Stimulated activated naive B cell treated with anti-CD40 and anti-IgM and Interleukin-4, amounts not matched to agents 10 μg/mL and 1 μg/mL and 100 μg/mL, for 72 hours (primary cell): ENCODE data around the gene ATP10D.
"Not testable (repeated sequence)": the region's sequence is repeated elsewhere in the genome, so short reads cannot be mapped to it uniquely, and the experiment has no call there.

Experiments
- ATAC-seq, 2 donors: fragments of 150-1000 bp; cut with Tn5 transposase; replicated peaks; 2 replicates each; pipeline ENCODE4 v1.10.0; 2021; ENCODE audit warnings: moderate library complexity in 1 of 2
- DNase-seq: peaks from one replicate; pipeline ENCODE4 v3.0.0; 2021
- H3K27ac Mint-ChIP-seq: one replicate; pipeline ENCODE4 v1.8.0; 2022; ENCODE audit warnings: mild to moderate bottlenecking, mixed read lengths
- H3K27me3 Mint-ChIP-seq, 2 donors: one replicate each; pipeline ENCODE4 v1.8.0; 2022; ENCODE audit warnings: mixed read lengths in 2 of 2
- H3K36me3 Mint-ChIP-seq, 2 donors: one replicate each; pipeline ENCODE4 v1.8.0; 2022; ENCODE audit warnings: mixed read lengths in 2 of 2, mild to moderate bottlenecking in 1 of 2
- H3K4me1 Mint-ChIP-seq, 2 donors: one replicate each; pipeline ENCODE4 v1.8.0; 2022; ENCODE audit warnings: mixed read lengths in 2 of 2, mild to moderate bottlenecking in 1 of 2
- H3K4me3 Mint-ChIP-seq, 2 donors: one replicate each; pipeline ENCODE4 v1.8.0; 2022; ENCODE audit warnings: mild to moderate bottlenecking in 2 of 2, mixed read lengths in 2 of 2, moderate library complexity in 1 of 2
- H3K9me3 Mint-ChIP-seq, 2 donors: one replicate each; pipeline ENCODE4 v1.8.0; 2022; ENCODE audit warnings: mixed read lengths in 2 of 2, mild to moderate bottlenecking in 1 of 2

The ATP10D gene

DNA sequence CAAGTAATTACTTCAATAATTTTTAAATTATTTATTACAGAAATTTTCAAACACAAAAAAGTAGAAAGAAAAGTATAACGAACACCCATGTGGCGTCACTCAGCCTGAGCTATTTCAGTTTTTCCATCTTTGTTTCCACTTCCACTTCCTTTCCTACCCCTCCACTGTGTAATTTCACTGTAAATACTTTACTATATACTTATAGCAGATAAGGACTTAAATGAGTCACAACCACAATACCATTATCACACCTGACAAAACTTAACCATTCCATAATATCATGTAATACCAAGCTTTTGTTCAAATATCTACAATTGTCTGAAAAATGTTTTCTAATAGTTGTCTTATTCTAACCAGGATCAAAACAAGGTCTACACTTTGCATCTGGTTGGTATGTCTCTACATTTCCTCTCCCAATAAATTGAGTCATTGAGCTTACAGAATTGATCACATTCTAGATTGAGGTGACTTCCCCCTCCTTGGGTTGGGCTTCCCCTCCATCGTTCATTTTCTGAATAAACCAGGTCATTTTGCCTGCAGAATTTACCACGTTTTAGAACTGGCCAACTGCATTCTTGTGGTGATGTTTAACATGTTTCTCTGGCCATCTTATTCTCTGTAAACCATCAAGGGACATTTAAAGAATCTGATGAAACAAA lies 48.7 kb downstream of the ATP10D start:
- peak overlapping the region in 1 of 2 donors; percentile 12 for H3K4me3 Mint-ChIP-seq
- DNase-seq (no peak), ATAC-seq (peak; percentile 64 to 67)
- H3K4me1 Mint-ChIP-seq: peaks cover 38 to 61% of the 10 kb centered on the region in 2 donors
- no peak overlapping the region for H3K27ac Mint-ChIP-seq
- H3K27me3 Mint-ChIP-seq: no peaks in the 10 kb centered on the region
- H3K9me3 Mint-ChIP-seq: peaks cover 7 to 9% of the 10 kb centered on the region in 2 donors
- peaks cover 58 to 78% of the 10 kb centered on the region in 2 donors for H3K36me3 Mint-ChIP-seq

- no peak overlapping the region for H3K4me3 Mint-ChIP-seq
- no peaks in the 10 kb centered on the region for H3K9me3 Mint-ChIP-seq
- H3K27ac Mint-ChIP-seq: no peak overlapping the region
- DNase-seq: no peak
- no peak for ATAC-seq
- H3K4me1 Mint-ChIP-seq: peaks cover 37 to 54% of the 10 kb centered on the region in 2 donors
- H3K36me3 Mint-ChIP-seq: peaks cover 49 to 70% of the 10 kb centered on the region in 2 donors
- H3K27me3 Mint-ChIP-seq: no peaks in the 10 kb centered on the region
Measured at GRCh38 chr4:47534772-47535171, 49.7 kb downstream of the ATP10D start.

DNA sequence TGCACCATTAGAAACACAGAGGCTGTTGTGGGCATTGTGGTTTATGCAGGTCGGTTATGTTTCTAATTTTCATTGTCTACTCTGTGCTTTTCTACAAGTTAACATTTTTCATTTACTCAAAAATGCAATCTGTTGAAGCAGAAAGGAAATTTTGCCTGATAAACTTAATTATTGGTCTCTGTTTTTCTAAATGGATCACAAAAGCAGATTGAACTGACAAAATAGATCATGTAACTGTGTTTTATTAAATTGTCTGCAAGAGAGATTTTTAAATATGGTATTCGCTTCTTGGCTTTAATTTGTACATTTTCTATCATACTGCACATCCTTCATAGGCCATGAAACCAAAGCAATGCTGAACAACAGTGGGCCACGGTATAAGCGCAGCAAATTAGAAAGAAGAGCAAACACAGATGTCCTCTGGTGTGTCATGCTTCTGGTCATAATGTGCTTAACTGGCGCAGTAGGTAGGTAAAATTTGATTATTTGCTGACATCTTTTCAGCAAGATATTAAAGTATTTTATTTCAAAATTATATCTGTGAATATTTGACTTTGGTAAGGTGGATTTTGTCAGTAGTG lies 50.6 kb downstream of the ATP10D start:
- Mint-ChIP-seq H3K27me3 (no peaks in the 10 kb centered on the region), H3K4me3 (no peak overlapping the region), H3K4me1 (peaks cover 33 to 45% of the 10 kb centered on the region in 2 donors), H3K9me3 (no peaks in the 10 kb centered on the region), H3K27ac (no peak overlapping the region), H3K36me3 (peaks cover 42 to 61% of the 10 kb centered on the region in 2 donors)
- no peak for ATAC-seq
- no peak for DNase-seq

DNA sequence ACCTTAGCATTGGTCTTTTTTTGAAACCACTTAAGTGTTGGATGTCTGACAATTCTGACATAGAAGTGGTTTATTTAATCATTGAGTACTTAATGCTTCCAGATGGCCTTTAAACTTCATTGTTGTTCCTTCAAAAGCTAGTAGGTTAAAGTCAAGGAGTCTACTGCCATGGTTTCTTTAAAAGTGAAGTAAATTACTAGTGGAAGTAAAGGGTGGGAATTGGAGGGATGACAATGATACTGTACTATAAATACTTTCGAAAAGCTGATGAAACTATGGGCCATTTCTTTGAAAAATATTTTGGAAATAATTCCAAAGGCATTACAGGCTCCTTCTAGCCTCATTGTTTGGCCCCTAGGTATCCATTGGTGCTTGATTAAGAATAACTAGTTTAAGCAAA lies 51.9 kb downstream of the ATP10D start:
- ATAC-seq (no peak), DNase-seq (no peak)
- peaks cover 21 to 32% of the 10 kb centered on the region in 2 donors for H3K4me1 Mint-ChIP-seq
- H3K36me3 Mint-ChIP-seq: peaks cover 47 to 62% of the 10 kb centered on the region in 2 donors
- no peak overlapping the region for H3K4me3 Mint-ChIP-seq
- no peaks in the 10 kb centered on the region for H3K9me3 Mint-ChIP-seq
- H3K27me3 Mint-ChIP-seq: no peaks in the 10 kb centered on the region
- H3K27ac Mint-ChIP-seq: no peak overlapping the region

GRCh38 chr4:47538111-47538824 lies 53.2 kb downstream of the ATP10D start:
- Mint-ChIP-seq H3K36me3 (peaks cover 43 to 56% of the 10 kb centered on the region in 2 donors), H3K9me3 (no peaks in the 10 kb centered on the region), H3K4me3 (no peak overlapping the region), H3K27me3 (no peaks in the 10 kb centered on the region), H3K4me1 (peaks cover 10 to 20% of the 10 kb centered on the region in 2 donors), H3K27ac (no peak overlapping the region)
- DNase-seq (no peak), ATAC-seq (no peak)

- ATAC-seq (no peak), DNase-seq (no peak)
- H3K4me3 Mint-ChIP-seq: no peak overlapping the region
- H3K36me3 Mint-ChIP-seq: peaks cover 43 to 55% of the 10 kb centered on the region in 2 donors
- H3K9me3 Mint-ChIP-seq: no peaks in the 10 kb centered on the region
- no peak overlapping the region for H3K27ac Mint-ChIP-seq
- no peaks in the 10 kb centered on the region for H3K27me3 Mint-ChIP-seq
- H3K4me1 Mint-ChIP-seq: peaks cover 8 to 16% of the 10 kb centered on the region in 2 donors
Measured at GRCh38 chr4:47538825-47539154, 53.7 kb downstream of the ATP10D start.

DNA sequence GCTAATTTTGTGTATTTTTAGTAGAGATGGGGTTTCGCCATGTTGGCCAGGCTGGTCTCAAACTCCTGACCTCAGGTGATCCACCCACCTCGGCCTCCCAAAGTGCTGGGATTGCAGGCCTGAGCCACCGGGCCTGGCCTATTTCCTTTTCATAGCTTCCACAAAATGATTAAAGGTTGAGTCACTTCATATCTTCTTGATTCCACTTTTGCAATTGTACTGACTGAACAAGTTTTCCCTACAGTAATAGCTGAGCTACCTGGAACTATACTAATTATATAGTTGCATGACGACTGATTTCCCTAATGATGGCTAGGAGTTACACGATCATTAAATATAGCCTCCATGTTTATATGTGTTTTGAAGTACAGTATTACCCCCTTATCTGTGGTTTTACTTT lies 57.6 kb downstream of the ATP10D start:
- peaks cover 37 to 52% of the 10 kb centered on the region in 2 donors for H3K36me3 Mint-ChIP-seq
- H3K4me3 Mint-ChIP-seq, ATAC-seq, H3K27ac Mint-ChIP-seq, H3K9me3 Mint-ChIP-seq, H3K27me3 Mint-ChIP-seq, DNase-seq, H3K4me1 Mint-ChIP-seq: not testable (repeated sequence)

DNA sequence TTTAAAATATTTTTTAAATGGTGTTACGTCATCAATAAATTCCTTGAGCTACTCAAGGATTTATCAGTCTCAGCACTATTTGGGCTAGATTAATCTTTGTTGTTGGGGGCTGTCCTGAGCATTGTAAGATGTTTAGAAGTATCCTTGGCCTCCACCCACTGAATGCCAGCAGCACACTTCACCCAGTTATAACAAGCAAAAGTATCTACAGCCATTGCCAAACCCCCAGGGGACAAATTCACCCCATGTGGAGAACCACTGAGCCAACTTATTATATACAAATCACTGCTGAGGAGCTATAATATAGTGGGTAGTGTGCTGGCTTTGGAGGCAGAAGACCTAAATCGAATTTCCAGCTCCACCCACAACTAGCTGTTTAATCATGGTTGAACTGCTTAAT lies 58.3 kb downstream of the ATP10D start:
- DNase-seq: no peak
- no peaks in the 10 kb centered on the region for H3K4me1 Mint-ChIP-seq
- H3K27ac Mint-ChIP-seq: no peak overlapping the region
- no peaks in the 10 kb centered on the region for H3K27me3 Mint-ChIP-seq
- H3K4me3 Mint-ChIP-seq: no peak overlapping the region
- H3K9me3 Mint-ChIP-seq: no peaks in the 10 kb centered on the region
- H3K36me3 Mint-ChIP-seq: peaks cover 37 to 51% of the 10 kb centered on the region in 2 donors
- ATAC-seq: no peak

GRCh38 chr4:47550357-47550756 lies 65.3 kb downstream of the ATP10D start:
- not testable (repeated sequence) for ATAC-seq, H3K9me3 Mint-ChIP-seq, H3K4me1 Mint-ChIP-seq, H3K27me3 Mint-ChIP-seq, H3K4me3 Mint-ChIP-seq, H3K27ac Mint-ChIP-seq, DNase-seq
- H3K36me3 Mint-ChIP-seq: peaks cover 25 to 52% of the 10 kb centered on the region in 2 donors

GRCh38 chr4:47550899-47551548 lies 65.9 kb downstream of the ATP10D start:
- Mint-ChIP-seq H3K27me3 (no peaks in the 10 kb centered on the region), H3K27ac (no peak overlapping the region), H3K4me3 (no peak overlapping the region), H3K9me3 (peaks cover 0 to 5% of the 10 kb centered on the region in 2 donors), H3K36me3 (peaks cover 21 to 46% of the 10 kb centered on the region in 2 donors), H3K4me1 (no peaks in the 10 kb centered on the region)
- ATAC-seq (no peak), DNase-seq (no peak)

GRCh38 chr4:47551682-47552081 lies 66.6 kb downstream of the ATP10D start:
- Mint-ChIP-seq H3K4me3 (no peak overlapping the region), H3K27me3 (no peaks in the 10 kb centered on the region), H3K9me3 (peaks cover 0 to 5% of the 10 kb centered on the region in 2 donors), H3K4me1 (no peaks in the 10 kb centered on the region), H3K36me3 (peaks cover 18 to 41% of the 10 kb centered on the region in 2 donors), H3K27ac (no peak overlapping the region)
- DNase-seq: no peak
- no peak for ATAC-seq

DNA sequence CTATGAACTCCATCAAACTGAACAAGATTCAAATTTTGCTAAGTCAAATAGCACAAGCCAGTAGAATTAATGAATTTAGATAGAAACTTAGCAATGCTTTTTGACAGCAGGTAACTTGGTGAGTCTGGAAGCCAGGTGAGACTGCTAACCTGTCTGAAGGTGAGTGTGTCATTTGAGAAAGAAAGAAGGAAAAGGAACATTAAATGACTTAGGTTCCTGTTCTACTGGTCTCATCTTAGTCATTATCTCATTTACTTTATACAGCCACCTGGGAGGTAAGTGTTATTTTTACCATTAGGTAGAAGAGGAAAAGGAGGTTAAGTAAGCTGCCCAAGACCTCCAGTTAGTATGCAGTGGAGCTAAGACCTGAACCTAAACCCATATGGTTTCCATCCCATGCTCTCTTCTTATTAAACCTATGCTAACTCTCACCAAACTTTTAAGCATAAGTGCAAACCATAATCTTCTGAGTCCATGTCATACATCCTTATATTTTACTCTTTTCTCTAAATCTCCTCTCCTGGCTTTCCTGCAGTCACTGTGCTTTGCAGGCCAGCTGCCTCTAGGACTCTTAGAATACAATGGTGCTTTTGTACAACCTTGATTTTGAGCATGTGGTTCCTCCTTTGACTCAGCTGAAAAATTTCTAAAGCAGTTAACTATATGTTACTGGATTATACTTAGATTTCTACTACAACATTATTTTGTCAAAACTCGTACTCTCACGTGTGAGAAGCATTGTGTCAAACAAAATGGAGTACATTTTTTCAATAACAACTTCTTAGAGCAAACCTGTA lies 68.5 kb downstream of the ATP10D start:
- H3K9me3 Mint-ChIP-seq: peaks cover 0 to 5% of the 10 kb centered on the region in 2 donors
- H3K27ac Mint-ChIP-seq: no peak overlapping the region
- H3K27me3 Mint-ChIP-seq: no peaks in the 10 kb centered on the region
- DNase-seq: no peak
- no peak overlapping the region for H3K4me3 Mint-ChIP-seq
- H3K36me3 Mint-ChIP-seq: peaks cover 16 to 33% of the 10 kb centered on the region in 2 donors
- H3K4me1 Mint-ChIP-seq: no peaks in the 10 kb centered on the region
- ATAC-seq: no peak

DNA sequence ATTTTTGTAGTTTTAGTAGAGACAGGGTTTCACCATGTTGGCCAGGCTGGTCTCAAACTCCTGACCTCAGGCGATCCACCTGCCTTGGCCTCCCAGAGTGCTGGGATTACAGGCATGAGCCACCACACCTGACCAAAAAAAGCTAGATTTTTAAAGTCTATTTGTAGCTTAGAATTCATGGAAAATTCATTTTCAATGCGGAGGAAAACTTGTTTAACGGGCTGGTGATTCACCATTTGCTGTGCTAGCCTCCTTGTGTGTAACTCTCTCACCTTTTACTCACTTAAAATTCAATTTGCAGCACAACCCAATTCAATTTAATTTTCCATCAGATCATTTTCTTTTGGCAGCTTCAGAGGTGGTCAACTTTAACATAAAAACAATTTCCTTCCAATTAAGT lies 70.8 kb downstream of the ATP10D start:
- H3K27me3 Mint-ChIP-seq, H3K27ac Mint-ChIP-seq, H3K4me3 Mint-ChIP-seq, ATAC-seq, DNase-seq, H3K9me3 Mint-ChIP-seq, H3K4me1 Mint-ChIP-seq: not testable (repeated sequence)
- H3K36me3 Mint-ChIP-seq: peaks cover 11 to 30% of the 10 kb centered on the region in 2 donors

GRCh38 chr4:47557255-47557654 lies 72.2 kb downstream of the ATP10D start:
- no peak for DNase-seq
- Mint-ChIP-seq H3K36me3 (peaks cover 15 to 27% of the 10 kb centered on the region in 2 donors), H3K27ac (no peak overlapping the region), H3K4me3 (no peak overlapping the region), H3K4me1 (no peaks in the 10 kb centered on the region), H3K27me3 (no peaks in the 10 kb centered on the region), H3K9me3 (no peaks in the 10 kb centered on the region)
- ATAC-seq: no peak
